Smooth muscle cell (in vitro differentiated cells): ENCODE data around the gene GOLGA6A. TPM values are rescaled to one million over a fixed set of nuclear protein-coding genes. Genes with fewer than 3 reads are reported as not detected.
A peak's percentile ranks its signal among the peaks of the same experiment; 100 is the strongest.

Experiments used
- DNase-seq: peaks from one replicate; lab custom pipeline; 2025; ENCODE audit not compliant: unreplicated experiment; lab: John Stamatoyannopoulos, UW
- H2AFZ ChIP-seq: fragments of 200-600 bp; sonication (generic); 2 replicates; pipeline ENCODE4 v1.6.0; 2016; ENCODE audit warnings: antibody characterized with exemption, low read depth, mild to moderate bottlenecking
- H3F3A ChIP-seq: fragments of 200-600 bp; sonication (generic); 2 replicates; pipeline ENCODE4 v1.6.0; 2017; ENCODE audit warnings: antibody characterized with exemption, low read depth
- H3K27ac ChIP-seq: fragments of 200-600 bp; sonication (generic); 2 replicates; pipeline ENCODE4 v1.5.1; 2016; ENCODE audit warnings: low read depth, mild to moderate bottlenecking
- H3K27me3 ChIP-seq: fragments of 200-600 bp; sonication (generic); 2 replicates; pipeline ENCODE4 v1.6.1; 2016; ENCODE audit warnings: low read depth, mild to moderate bottlenecking
- H3K36me3 ChIP-seq: fragments of 200-600 bp; sonication (generic); 2 replicates; pipeline ENCODE4 v1.5.1; 2016; ENCODE audit warnings: low read depth
- H3K4me1 ChIP-seq: fragments of 200-600 bp; sonication (generic); 2 replicates; pipeline ENCODE4 v1.5.1; 2016; ENCODE audit warnings: low read depth
- H3K4me2 ChIP-seq: fragments of 200-600 bp; sonication (generic); 2 replicates; pipeline ENCODE4 v1.6.0; 2016; ENCODE audit warnings: mild to moderate bottlenecking
- H3K4me3 ChIP-seq: fragments of 200-600 bp; sonication (generic); 2 replicates; pipeline ENCODE4 v1.5.1; 2016; ENCODE audit warnings: mild to moderate bottlenecking
- H3K79me2 ChIP-seq: fragments of 200-600 bp; sonication (generic); 2 replicates; pipeline ENCODE4 v1.6.0; 2016; ENCODE audit warnings: low read depth, mild to moderate bottlenecking
- H3K9ac ChIP-seq: fragments of 200-600 bp; sonication (generic); 2 replicates; pipeline ENCODE4 v1.6.0; 2016; ENCODE audit warnings: low read depth
- H3K9me3 ChIP-seq: fragments of 200-600 bp; sonication (generic); replicated peaks from 2 replicates; pipeline ENCODE4 v1.5.1; 2016; ENCODE audit warnings: low read depth
- H4K20me1 ChIP-seq: fragments of 200-600 bp; sonication (generic); 2 replicates; pipeline ENCODE4 v1.6.0; 2016; ENCODE audit warnings: low read depth
- CTCF ChIP-seq: fragments of 200-600 bp; sonication (generic); IDR thresholded peaks from 2 replicates; pipeline ENCODE4 v1.5.1; 2017; ENCODE audit warnings: borderline replicate concordance, mild to moderate bottlenecking, antibody characterized with exemption; ENCODE audit not compliant: insufficient read depth, poor library complexity, severe bottlenecking
- WGBS: methylation state at CpG from one replicate; pipeline ENCODE4 v1.1.7; 2016; ENCODE audit warnings: low lambda C conversion rate; 5-methylcytosine and 5-hydroxymethylcytosine counted together
- polyA plus RNA-seq: library from polyadenylated mRNA; unstranded; fragments of >200 nt; fragmentation: Nextera tagmentation; extraction: Ambion mirVana; gene quantifications from 2 replicates; pipeline ENCODE4 v1.2.1, GENCODE V29; 2016
- total RNA-seq: library from RNA; depleted of rRNA; stranded (reverse); fragments of >200 nt; gene quantifications from 2 replicates; pipeline ENCODE4 v1.2.3, GENCODE V29; 2014

Gene GOLGA6A
- total and polyA plus RNA-seq, 2 experiments from 2014 or later: 0.13 TPM; not detected in 1

DNA sequence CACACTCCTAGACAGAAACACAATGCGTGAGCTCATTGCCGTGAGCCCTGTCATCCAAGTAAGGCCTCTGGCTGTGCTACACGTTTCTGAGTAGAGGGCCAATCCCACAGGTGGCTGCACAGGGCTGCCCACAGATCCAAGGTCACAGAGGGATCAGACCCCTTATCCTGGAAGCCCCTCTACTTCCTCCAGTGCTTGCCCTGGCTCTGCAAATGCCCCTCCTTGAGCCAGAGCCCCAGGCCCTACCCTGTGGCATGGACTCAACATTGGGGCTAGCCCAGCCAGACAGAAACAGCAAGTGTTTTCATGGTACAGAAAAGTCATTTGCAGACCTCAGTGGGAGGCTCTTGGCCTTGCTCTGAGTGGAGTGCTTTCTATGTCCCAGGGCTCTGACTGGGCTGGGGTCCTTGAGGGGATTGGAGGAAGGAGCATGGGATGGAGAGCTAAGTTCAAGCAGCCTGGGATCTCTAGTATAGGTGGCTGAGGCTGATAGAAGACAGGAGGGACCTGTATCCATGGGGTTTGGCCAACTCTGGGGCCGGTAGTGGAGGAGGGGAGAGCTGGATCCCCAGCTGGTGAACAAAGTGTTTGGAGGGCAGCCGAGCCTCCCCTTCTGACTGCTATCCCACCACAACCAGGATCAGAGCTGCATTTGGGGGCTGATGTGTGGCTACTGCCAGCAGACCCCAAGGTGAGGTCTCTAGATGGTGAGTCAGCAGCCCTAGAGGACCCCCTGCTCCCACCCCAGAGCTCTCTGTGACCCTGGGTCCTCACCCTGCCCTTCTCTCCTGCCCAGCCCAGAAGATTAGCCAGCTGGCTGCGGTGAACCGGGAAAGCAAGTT lies 38.7 kb downstream of the GOLGA6A start:
- Histone ChIP-seq H3K4me3 (no peak overlapping the region), H3K27me3 (no peaks in the 10 kb centered on the region), H3K9me3 (no peaks in the 10 kb centered on the region), H3K4me2 (no peak overlapping the region), H3K9ac (no peak overlapping the region), H2AFZ (no peak overlapping the region), H3K79me2 (no peaks in the 10 kb centered on the region), H3K4me1 (peaks cover 18% of the 10 kb centered on the region), H3K27ac (no peak overlapping the region), H3F3A (peaks cover 14% of the 10 kb centered on the region), H4K20me1 (no peaks in the 10 kb centered on the region), H3K36me3 (no peaks in the 10 kb centered on the region)
- no peak for DNase-seq
- TF ChIP-seq CTCF: no peak
- 92% methylated on average over 7 of the region's 7 CpGs for WGBS

GRCh38 chr15:74042603-74043424 lies 39.5 kb downstream of the GOLGA6A start:
- DNase-seq: no peak
- Histone ChIP-seq H3K4me3 (no peak overlapping the region), H3K9ac (no peak overlapping the region), H4K20me1 (no peaks in the 10 kb centered on the region), H3F3A (peaks cover 14% of the 10 kb centered on the region), H3K36me3 (no peaks in the 10 kb centered on the region), H3K4me1 (peaks cover 18% of the 10 kb centered on the region), H3K27me3 (no peaks in the 10 kb centered on the region), H3K9me3 (no peaks in the 10 kb centered on the region), H3K79me2 (no peaks in the 10 kb centered on the region), H3K4me2 (no peak overlapping the region), H2AFZ (no peak overlapping the region), H3K27ac (no peak overlapping the region)
- TF ChIP-seq CTCF: no peak
- WGBS: 96% methylated on average over 11 of the region's 11 CpGs

DNA sequence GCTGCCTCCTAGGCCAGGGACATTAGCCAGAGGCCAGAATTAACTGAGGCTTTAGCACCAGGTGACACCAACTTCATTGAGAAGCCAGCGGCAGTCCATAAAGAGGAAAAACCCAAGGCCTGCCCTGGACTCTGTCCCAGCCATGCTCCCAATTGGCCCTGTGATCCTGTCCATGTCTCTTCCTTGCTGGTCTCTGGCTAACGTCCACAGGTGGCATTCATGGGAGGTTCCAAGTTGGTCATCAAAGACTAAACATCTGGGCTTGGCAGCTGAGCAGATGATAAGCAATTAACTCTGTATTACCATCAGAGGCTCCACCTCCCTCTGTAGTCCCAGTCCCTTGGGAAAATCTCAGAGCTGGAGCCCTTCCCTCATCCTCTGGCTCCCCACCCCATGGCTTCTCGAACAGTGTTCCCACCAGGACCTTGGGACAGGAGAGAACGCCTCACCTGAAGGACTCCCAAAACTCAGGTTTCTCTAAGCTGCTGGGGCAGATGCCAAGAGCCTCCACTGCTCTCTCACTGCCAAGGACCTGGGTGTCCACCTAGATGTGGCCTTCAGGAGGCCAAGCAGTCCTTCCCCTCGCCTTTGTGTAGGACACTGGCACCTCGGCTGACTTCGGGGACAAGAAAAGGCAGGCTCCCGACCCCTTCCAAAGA lies 40.4 kb downstream of the GOLGA6A start:
- 87% methylated on average over 8 of the region's 8 CpGs for WGBS
- Histone ChIP-seq H3K4me1 (peaks cover 18% of the 10 kb centered on the region), H3K4me2 (peak overlapping the region; percentile 66), H3K36me3 (no peaks in the 10 kb centered on the region), H3K4me3 (no peak overlapping the region), H3K27me3 (no peaks in the 10 kb centered on the region), H2AFZ (no peak overlapping the region), H3K27ac (peak overlapping the region; percentile 98), H4K20me1 (no peaks in the 10 kb centered on the region), H3K79me2 (no peaks in the 10 kb centered on the region), H3K9ac (no peak overlapping the region), H3F3A (peaks cover 14% of the 10 kb centered on the region), H3K9me3 (no peaks in the 10 kb centered on the region)
- TF ChIP-seq CTCF: no peak
- no peak for DNase-seq
